Spleen (tissue), 7 donors: ENCODE data around the gene SPACDR.

Experiments used
- POLR2A ChIP-seq, 3 donors: fragments of 450-650 bp; IDR thresholded peaks; one replicate each; pipeline ENCODE4 v1.5.1; 2017; ENCODE audit warnings: antibody characterized with exemption in 3 of 3, mild to moderate bottlenecking in 1 of 3
- POLR2AphosphoS5 ChIP-seq, 3 donors: sonication (generic); formaldehyde crosslinking; IDR thresholded peaks; one replicate each; pipeline ENCODE4 v1.5.1; 2017; ENCODE audit warnings: antibody characterized with exemption in 3 of 3
- TF ChIP-seq, protein P1 (sequence below), 11 experiments: fragments of 200-600 bp in 7 of 11; fragments of 450-650 bp in 4 of 11; sonication (generic) in 4 of 11; IDR thresholded peaks in 8 of 11; conservative IDR thresholded peaks in 3 of 11; 1 replicate in 7 of 11; 2 replicates in 4 of 11; pipeline versions ENCODE4 v1.4.0 to v1.8.0; 2016 to 2021; ENCODE audit warnings: antibody characterized with exemption in 11 of 11, inconsistent platforms in 4 of 11, mild to moderate bottlenecking in 1 of 11
- donor health status: DM: no; HTN: no; CAD: no; lungs with moderate emphysema.
- donor health status: DM: no; HTN: no; CAD: no.
- donor health status: DM: no; HTN: no; CAD: no.

DNA sequence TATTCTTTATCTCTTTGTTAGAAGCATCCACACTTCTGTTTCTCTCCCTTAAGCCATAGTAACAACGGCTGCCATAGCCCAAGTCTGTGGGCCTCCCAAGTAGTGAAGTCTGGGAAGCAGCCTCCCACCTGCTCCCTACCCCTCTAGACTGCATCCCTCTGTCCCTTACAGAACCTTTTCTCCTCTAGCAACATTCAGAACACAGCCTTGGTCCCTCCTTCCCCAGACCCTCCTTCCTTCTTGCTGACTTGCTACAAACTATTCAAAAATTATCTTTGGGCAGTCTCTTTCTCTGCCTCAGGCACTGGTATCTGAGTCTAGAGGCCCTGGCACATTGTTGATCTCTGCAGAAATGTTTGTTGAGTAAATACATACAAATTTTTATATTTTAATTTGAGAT, 17.4 kb upstream of the SPACDR start:
- TF ChIP-seq, protein P1, sequence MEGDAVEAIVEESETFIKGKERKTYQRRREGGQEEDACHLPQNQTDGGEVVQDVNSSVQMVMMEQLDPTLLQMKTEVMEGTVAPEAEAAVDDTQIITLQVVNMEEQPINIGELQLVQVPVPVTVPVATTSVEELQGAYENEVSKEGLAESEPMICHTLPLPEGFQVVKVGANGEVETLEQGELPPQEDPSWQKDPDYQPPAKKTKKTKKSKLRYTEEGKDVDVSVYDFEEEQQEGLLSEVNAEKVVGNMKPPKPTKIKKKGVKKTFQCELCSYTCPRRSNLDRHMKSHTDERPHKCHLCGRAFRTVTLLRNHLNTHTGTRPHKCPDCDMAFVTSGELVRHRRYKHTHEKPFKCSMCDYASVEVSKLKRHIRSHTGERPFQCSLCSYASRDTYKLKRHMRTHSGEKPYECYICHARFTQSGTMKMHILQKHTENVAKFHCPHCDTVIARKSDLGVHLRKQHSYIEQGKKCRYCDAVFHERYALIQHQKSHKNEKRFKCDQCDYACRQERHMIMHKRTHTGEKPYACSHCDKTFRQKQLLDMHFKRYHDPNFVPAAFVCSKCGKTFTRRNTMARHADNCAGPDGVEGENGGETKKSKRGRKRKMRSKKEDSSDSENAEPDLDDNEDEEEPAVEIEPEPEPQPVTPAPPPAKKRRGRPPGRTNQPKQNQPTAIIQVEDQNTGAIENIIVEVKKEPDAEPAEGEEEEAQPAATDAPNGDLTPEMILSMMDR (IDR thresholded peaks at IDR 0.05 in 8 of 11, conservative IDR thresholded peaks at IDR 0.05 in 3 of 11), result no peak
- TF ChIP-seq POLR2AphosphoS5 (IDR thresholded peaks at IDR 0.05) (no peak), POLR2A (IDR thresholded peaks at IDR 0.05) (no peak)
